NCI-H1930 (cell line): ENCODE results near the gene RALBP1.
"Not testable (repeated sequence)": the region's sequence is repeated elsewhere in the genome, so short reads cannot be mapped to it uniquely, and the experiment has no call there.

Experiments used
- DNase-seq, 2 experiments: peaks; one replicate each; lab custom pipeline; 2025; lab: John Stamatoyannopoulos, UW

Gene RALBP1

GRCh38 chr18:9454061-9454703 is 21.1 kb upstream of the RALBP1 start:
- no peak for DNase-seq

GRCh38 chr18:9455718-9456511 is 19.4 kb upstream of the RALBP1 start:
- no peak for DNase-seq

GRCh38 chr18:9466127-9466526 is 9.2 kb upstream of the RALBP1 start:
- no peak for DNase-seq

- DNase-seq: no peak
These were observed 8.5 kb upstream of the RALBP1 start for GRCh38 chr18:9466846-9467245.

GRCh38 chr18:9468998-9469397 is 6.3 kb upstream of the RALBP1 start:
- DNase-seq: no peak

GRCh38 chr18:9469685-9470084 is 5.6 kb upstream of the RALBP1 start:
- DNase-seq: no peak

- DNase-seq: no peak
These were observed 968 bp upstream of the RALBP1 start for GRCh38 chr18:9474108-9474982.

- DNase-seq: no peak
These were observed 604 bp downstream of the RALBP1 start for GRCh38 chr18:9475643-9476591.

GRCh38 chr18:9476949-9477348 is 1.6 kb downstream of the RALBP1 start:
- not testable (repeated sequence) for DNase-seq

GRCh38 chr18:9477509-9477908 is 2.2 kb downstream of the RALBP1 start:
- no peak for DNase-seq

GRCh38 chr18:9478545-9478944 is 3.2 kb downstream of the RALBP1 start:
- DNase-seq: no peak

- DNase-seq: no peak
These were observed 7.5 kb downstream of the RALBP1 start for GRCh38 chr18:9482790-9483189.

GRCh38 chr18:9483526-9483925 is 8.2 kb downstream of the RALBP1 start:
- DNase-seq: no peak

- not testable (repeated sequence) for DNase-seq
These were observed 9.5 kb downstream of the RALBP1 start for GRCh38 chr18:9484856-9485255.

GRCh38 chr18:9488538-9488937 is 13.2 kb downstream of the RALBP1 start:
- DNase-seq: no peak

- DNase-seq: no peak
These were observed 19.5 kb downstream of the RALBP1 start for GRCh38 chr18:9494778-9495331.

- no peak for DNase-seq
These were observed 20.2 kb downstream of the RALBP1 start for GRCh38 chr18:9495465-9495864.

GRCh38 chr18:9495916-9496705 is 20.8 kb downstream of the RALBP1 start:
- no peak for DNase-seq

GRCh38 chr18:9506046-9506792 is 30.9 kb downstream of the RALBP1 start:
- DNase-seq: no peak
